8988T (cell line): ENCODE results near the gene ZMAT3.
"Not testable (repeated sequence)": the region's sequence is repeated elsewhere in the genome, so short reads cannot be mapped to it uniquely, and the experiment has no call there.

Experiments used
- DNase-seq: peaks from one replicate; pipeline ENCODE4 v3.0.0; 2011

The ZMAT3 gene

GRCh38 chr3:179071323-179072099 lies at the start of gene ZMAT3:
Gene ZMAT3 (minus strand): TSS chr3:179071809. CDS start chr3:179067752, 4,057 bp downstream.
- peak; percentile 81 for DNase-seq

- DNase-seq, result no peak
These were observed 45.2 kb upstream of the ZMAT3 start for GRCh38 chr3:179116816-179117215.

- DNase-seq, result not testable (repeated sequence)
These were observed 43.8 kb upstream of the ZMAT3 start for GRCh38 chr3:179115444-179115843.

DNA sequence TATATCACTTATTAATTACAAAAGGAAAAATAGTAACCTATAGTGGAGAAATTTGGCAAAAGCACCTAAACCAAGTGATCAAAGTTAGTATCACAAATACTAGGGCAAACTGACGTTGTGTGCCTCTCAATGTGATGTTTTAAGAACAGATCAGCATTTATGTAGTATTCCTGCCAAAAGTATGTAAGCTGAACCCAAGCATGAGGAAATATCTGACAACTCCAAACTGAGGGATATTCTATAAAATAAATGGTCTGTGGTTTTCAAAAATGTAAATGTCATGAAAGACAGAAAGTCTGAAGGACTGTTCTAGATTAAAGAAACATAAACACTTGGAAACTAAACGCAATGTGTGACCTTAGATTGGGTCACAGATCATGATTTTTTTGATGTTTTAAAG lies 42.3 kb upstream of the ZMAT3 start:
- DNase-seq, result no peak

DNA sequence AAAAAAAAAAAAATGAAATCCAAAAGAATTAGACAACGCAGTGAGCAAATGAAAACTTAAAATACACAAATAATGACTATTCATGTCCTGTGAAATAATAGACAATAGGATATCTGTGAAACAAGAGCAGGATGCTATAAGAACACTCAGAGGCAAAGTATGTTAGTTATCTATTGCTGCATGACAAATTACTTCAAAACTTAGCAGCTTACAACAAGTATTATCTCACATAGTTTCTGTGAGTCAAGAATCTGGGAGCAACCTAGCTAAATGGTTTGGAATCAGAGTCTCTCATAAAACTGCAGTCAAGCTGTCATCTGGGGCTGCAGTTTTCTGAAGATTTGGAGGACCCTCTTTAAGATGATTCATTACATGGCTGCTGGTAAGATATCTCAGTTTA lies 36.5 kb upstream of the ZMAT3 start:
- DNase-seq, result no peak

- DNase-seq, result no peak
These were observed 36.0 kb upstream of the ZMAT3 start for GRCh38 chr3:179107617-179108016.

DNA sequence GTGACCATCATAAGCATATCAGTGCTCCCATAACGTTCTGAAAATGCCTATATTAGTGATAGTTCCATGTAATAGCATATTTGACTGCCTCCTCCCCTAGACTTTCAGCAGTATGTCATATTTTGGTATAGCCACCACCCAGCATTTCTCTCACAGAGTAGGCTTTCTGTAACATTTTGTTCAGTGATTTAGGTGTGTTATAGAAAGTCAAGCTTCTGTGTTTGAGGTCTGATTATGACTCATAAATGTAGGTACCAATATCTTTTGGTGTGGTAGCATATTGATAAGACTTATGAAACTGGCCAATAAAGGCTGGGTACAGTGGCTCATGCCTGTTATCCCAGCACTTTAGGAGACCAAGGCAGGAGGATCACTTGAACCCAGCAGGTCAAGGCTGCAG lies 34.3 kb upstream of the ZMAT3 start:
- DNase-seq, result no peak

DNA sequence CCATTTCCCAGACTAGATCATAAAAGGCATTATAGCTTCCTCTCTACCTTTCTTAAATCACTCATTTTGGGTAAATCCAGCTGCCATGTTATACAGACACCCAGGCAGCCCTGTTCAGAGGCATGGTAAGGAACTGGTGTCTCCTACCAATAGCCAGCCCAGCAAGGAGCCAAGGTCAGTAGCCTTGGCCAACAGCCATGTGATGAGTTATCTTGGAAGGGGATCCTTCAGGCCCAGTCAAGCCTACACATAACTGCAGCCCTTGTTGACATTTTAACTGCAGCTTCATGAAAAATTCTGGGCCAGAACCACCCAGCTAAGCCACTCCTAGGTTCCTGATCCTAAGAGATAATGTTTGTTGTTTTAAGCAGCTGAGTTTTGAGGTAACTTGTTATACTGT lies 29.0 kb upstream of the ZMAT3 start:
- DNase-seq, result no peak

GRCh38 chr3:179098388-179099077 lies 26.9 kb upstream of the ZMAT3 start:
- no peak for DNase-seq

DNA sequence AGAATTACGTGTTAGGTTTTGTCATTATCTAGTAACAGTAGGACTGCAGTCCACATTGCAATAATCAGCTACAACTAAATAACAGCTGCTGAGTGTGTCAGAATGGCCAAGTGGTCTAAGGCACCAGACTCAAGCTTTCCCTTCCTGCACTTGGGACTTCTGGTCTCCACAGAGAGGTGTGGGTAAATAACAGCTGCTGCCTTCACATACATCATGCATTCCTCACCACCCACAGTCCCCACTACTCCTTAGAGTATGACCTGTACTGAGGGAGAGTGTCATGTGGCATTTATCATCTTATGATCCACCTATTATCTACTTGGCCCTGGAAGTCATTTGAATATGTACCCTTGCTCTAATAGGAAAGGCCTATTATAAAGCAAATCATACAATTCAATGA lies 22.2 kb upstream of the ZMAT3 start:
- DNase-seq, result no peak

- no peak for DNase-seq
These were observed 19.5 kb upstream of the ZMAT3 start for GRCh38 chr3:179091113-179091512.

DNA sequence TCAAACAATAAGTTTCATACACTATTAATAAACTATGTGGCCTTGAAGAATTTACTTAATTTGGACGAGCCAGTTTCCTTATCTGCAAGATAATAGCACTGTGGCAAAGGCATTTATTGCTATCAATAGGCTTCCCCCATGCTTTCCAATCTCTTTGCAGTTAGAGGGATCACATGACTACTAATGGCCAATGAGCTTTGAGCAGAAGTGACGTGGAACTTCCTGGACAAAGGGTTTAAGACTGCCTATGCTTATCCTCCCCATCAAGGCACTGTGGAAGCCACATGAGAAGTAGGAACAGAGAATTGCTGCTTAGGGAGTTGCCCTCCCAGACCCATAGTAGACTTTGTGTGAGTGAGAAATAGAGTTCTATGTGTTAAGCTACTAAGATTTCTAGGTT lies 16.7 kb upstream of the ZMAT3 start:
- DNase-seq, result no peak

DNA sequence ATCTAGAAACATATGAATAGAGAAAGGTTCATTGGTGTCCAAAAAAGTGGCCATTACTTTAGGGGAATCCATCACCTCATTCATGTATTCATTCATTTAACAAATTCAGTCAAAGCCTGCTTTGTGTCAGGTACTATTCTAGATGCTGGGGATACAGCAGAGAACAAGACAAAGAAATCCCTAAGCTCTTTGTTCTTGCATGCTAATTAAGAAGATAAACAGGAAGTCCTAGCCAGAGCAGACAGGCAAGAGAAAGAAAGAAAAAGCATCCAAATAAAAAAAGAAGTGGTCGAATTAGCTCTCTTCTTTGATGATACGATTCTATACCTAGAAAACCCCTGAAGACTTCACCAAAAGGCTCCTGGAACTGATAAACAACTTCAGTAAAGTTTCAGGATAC lies 12.4 kb upstream of the ZMAT3 start:
- no peak for DNase-seq

- no peak for DNase-seq
These were observed 10.8 kb upstream of the ZMAT3 start for GRCh38 chr3:179082416-179082815.

- DNase-seq, result no peak
These were observed 10.3 kb upstream of the ZMAT3 start for GRCh38 chr3:179081885-179082284.

DNA sequence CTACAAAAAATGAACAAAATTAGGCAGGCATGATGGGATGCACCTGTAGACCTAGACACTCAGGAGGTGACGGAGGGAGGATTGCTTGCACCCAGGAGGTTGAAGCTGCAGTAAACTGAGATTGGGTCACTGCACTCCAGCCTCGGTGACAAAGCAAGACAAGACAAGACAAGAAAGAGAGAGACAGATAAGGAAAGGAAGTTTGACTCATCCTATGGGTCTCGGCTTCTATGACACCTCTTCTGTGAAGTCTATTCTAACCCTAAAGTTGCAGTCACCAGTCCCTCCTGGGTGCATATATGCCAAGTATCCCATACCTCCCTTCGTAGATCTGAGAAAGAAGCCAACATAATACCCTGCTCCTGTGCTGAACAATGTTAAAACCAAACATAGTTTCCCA lies 7.9 kb upstream of the ZMAT3 start:
- no peak for DNase-seq

DNA sequence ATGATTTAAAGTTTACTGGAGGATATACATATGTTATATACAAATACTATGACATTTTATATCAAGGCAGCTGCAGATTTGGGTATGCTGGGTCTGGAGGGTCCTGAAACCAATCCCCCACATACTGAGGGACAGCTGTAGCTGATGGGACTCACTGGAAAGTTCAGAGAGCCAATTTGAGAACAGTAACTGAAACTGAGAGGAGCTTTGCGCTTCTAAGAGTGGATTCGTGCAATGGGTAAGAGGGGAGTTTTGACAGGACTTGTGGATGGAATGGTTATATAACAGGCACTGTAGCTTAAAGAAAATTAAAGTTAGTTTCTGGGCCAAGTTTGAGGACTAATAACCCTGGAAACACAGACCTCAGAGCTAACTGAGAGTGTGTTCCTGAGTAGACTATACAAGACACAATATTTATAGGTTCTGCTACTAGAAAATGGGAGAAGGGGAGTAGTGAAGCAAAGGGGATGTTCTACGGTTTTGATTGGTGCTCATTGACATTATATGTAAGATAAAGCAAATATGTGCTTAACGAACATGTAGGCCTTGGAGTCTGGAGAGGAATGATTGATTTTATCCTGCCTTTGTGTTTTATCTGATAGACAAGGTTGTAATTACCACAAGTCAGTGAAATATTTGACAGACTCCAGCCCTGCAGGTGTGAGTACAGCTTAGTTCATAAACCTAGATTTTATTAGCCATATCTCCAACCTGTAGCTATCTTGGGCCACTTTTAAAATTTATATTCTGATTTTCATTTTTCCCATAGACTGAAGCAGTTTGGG lies 4.8 kb upstream of the ZMAT3 start:
- DNase-seq, result no peak

GRCh38 chr3:179074656-179075055 lies 3.0 kb upstream of the ZMAT3 start:
- DNase-seq, result no peak

- no peak for DNase-seq
These were observed 2.2 kb upstream of the ZMAT3 start for GRCh38 chr3:179073816-179074215.

DNA sequence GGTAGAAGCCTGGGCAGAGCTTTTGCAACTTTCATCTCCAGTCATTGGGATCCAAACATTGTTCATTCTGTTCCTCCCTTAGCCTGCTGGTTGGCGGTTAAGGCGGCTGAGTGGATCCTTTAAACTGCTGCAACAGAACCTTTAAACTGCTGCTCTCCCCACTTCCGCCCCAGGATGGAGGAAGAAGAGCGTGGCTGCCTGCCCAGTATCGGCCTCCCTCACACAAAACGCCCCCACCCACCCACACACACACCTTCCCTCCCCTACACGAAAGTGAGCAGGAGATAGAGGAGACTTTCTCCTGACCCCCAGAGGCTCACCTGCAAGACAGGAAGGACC lies 460 bp upstream of the ZMAT3 start:
- DNase-seq, result peak; percentile 19

GRCh38 chr3:179071027-179071322 lies 634 bp downstream of the ZMAT3 start:
- no peak for DNase-seq

DNA sequence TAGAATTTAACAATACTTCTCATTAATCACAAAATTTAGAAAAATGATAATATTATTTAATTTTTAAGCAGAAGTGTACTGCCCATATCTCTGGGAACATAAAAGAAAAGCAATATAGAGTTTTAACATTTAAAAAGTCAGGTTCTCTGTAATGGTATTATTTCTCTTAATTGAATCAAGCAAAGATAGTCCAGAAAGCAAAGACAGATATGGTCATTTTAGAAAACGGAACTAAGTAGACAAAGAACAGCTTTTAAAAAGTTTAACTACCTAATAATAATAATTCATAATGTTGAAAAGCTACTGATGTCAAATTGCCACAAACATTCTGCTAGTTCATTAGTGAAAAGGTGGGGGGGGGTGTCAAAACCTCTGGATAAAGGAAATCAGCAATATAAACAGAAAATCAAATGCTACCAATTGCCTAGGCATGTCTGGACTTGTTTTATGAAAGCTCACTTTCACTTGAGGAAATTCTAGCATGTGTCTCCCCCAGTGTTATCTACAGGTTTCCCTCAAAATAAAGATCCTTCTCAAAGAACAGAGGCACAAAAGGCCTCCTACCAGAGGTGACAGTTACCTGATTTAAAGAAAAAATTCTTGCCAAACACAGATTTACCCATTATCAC lies 1.7 kb downstream of the ZMAT3 start:
- no peak for DNase-seq

DNA sequence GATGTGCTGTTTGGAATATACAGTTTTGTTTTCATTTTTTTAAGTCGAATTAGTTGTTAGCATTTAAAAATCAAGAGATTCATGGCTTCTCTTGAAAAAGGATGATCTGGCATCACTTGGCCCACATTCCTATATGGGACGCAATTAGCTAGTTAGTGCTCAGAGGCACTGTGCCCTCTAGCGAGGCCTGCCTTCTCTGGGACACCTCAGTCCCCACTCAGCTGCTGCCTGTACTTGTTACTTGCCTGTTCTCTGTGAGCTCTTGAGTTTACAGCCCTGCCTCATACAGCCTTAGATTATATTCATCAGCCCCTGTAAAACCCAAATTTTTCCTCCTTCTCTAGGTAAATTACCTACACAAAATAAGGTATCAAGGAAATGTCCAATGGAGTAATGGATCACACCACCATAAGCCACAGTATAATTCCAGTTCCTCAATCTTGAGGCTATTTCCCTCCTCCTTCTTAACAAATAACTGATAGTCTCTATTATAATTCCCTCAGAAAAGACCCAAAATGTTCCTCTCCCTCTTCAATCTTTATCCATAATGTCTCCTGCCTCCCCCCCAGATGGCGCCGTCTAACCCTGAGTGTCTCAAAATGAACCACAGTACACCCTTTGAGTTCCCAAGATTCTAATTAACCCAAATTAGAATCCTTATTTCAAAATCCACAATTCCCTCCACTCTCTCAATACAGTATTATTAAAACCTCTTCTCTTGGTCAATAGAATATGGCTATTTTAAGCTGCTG lies 2.7 kb downstream of the ZMAT3 start:
- no peak for DNase-seq
